ENCODE measurements around the gene TTC9C. TPM values are rescaled to one million over a fixed set of nuclear protein-coding genes. Genes with fewer than 3 reads are reported as not detected.

The TTC9C gene
- total RNA-seq, 1 donor from 2014 or later = 13.5 TPM

Other genes with a start within 250 kb of the TTC9C start
- gene AHNAK, start 181.7 kb upstream of the TTC9C start, total RNA-seq = 931 TPM
- 1,515 TPM for gene EEF1G, start 154.6 kb upstream of the TTC9C start, total RNA-seq
- gene TUT1, start 137.0 kb upstream of the TTC9C start, total RNA-seq = 9.3 TPM
- 88.4 TPM for gene MTA2, start 126.6 kb upstream of the TTC9C start, total RNA-seq
- gene EML3, start 115.7 kb upstream of the TTC9C start, total RNA-seq = 64.9 TPM
- 4.9 TPM for gene ROM1, start 115.2 kb upstream of the TTC9C start, total RNA-seq
- 11.3 TPM for gene B3GAT3, start 106.5 kb upstream of the TTC9C start, total RNA-seq
- 175 TPM for gene GANAB, start 81.9 kb upstream of the TTC9C start, total RNA-seq
- gene INTS5, start 75.2 kb upstream of the TTC9C start, total RNA-seq = 14.1 TPM
- 48.7 TPM for gene C11orf98, start 63.3 kb upstream of the TTC9C start, total RNA-seq
- 20.2 TPM for gene CSKMT, start 63.2 kb upstream of the TTC9C start, total RNA-seq
- gene UQCC3, start 56.8 kb upstream of the TTC9C start, total RNA-seq = 8.8 TPM
- gene LBHD1, start 56.2 kb upstream of the TTC9C start, total RNA-seq = 4.7 TPM
- gene UBXN1, start 49.4 kb upstream of the TTC9C start, total RNA-seq = 65.6 TPM
- 1.1 TPM for gene LRRN4CL, start 39.0 kb upstream of the TTC9C start, total RNA-seq
- gene BSCL2, start 21.1 kb upstream of the TTC9C start, total RNA-seq = 42.4 TPM
- not detected for gene GNG3, start 20.8 kb upstream of the TTC9C start, total RNA-seq
- gene HNRNPUL2, start 1.0 kb upstream of the TTC9C start, total RNA-seq = 29.5 TPM
- 8.0 TPM for gene ZBTB3, start 25.7 kb downstream of the TTC9C start, total RNA-seq
- gene POLR2G, start 33.1 kb downstream of the TTC9C start, total RNA-seq = 75.5 TPM
- gene TAF6L, start 42.9 kb downstream of the TTC9C start, total RNA-seq = 10.3 TPM
- 30.2 TPM for gene TMEM179B, start 58.9 kb downstream of the TTC9C start, total RNA-seq
- 10.0 TPM for gene TMEM223, start 63.5 kb downstream of the TTC9C start, total RNA-seq
- 39.1 TPM for gene NXF1, start 77.0 kb downstream of the TTC9C start, total RNA-seq
- 25.1 TPM for gene STX5, start 103.6 kb downstream of the TTC9C start, total RNA-seq
- not detected for gene TEX54, start 104.4 kb downstream of the TTC9C start, total RNA-seq
- gene WDR74, start 111.1 kb downstream of the TTC9C start, total RNA-seq = 41.0 TPM
- 233 TPM for gene SLC3A2, start 152.4 kb downstream of the TTC9C start, total RNA-seq
- not detected for gene CHRM1, start 192.9 kb downstream of the TTC9C start, total RNA-seq

All from esophagus mucosa (tissue), 1 donor.